ENCODE data around the gene PDZD2. TPM values are rescaled to one million over a fixed set of nuclear protein-coding genes. Genes with fewer than 3 reads are reported as not detected.

The PDZD2 gene
- total RNA-seq, 2 donors from 2014 or later: 6.6 to 14.6 TPM

- H3K9me3 Mint-ChIP-seq: peaks cover 2% of the 10 kb centered on the region
- Histone ChIP-seq H3K9ac (ENCODE audit: extremely low read depth, low read length, poor library complexity, severe bottlenecking) (no peak overlapping the region), H3K4me1 (ENCODE audit: control insufficient read depth, insufficient read depth, low read length) (peaks cover 2% of the 10 kb centered on the region), H3K27me3 (ENCODE audit: control insufficient read depth, insufficient read depth, low read length, poor library complexity, severe bottlenecking) (no peaks in the 10 kb centered on the region), H3K27ac (ENCODE audit: low read depth, low read length) (no peak overlapping the region), H3K36me3 (ENCODE audit: control insufficient read depth, insufficient read depth, low read length) (no peaks in the 10 kb centered on the region), H3K9me3 (ENCODE audit: control insufficient read depth, low read length) (peaks cover 4% of the 10 kb centered on the region), H3K4me3 (ENCODE audit: low read length) (no peak overlapping the region)
- H3K4me1 Mint-ChIP-seq: peaks cover 4% of the 10 kb centered on the region
- TF ChIP-seq, protein P1, sequence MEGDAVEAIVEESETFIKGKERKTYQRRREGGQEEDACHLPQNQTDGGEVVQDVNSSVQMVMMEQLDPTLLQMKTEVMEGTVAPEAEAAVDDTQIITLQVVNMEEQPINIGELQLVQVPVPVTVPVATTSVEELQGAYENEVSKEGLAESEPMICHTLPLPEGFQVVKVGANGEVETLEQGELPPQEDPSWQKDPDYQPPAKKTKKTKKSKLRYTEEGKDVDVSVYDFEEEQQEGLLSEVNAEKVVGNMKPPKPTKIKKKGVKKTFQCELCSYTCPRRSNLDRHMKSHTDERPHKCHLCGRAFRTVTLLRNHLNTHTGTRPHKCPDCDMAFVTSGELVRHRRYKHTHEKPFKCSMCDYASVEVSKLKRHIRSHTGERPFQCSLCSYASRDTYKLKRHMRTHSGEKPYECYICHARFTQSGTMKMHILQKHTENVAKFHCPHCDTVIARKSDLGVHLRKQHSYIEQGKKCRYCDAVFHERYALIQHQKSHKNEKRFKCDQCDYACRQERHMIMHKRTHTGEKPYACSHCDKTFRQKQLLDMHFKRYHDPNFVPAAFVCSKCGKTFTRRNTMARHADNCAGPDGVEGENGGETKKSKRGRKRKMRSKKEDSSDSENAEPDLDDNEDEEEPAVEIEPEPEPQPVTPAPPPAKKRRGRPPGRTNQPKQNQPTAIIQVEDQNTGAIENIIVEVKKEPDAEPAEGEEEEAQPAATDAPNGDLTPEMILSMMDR (conservative IDR thresholded peaks at IDR 0.05): no peak
- peaks cover 6% of the 10 kb centered on the region for H3K36me3 Mint-ChIP-seq (ENCODE audit: low read depth)
- no peak overlapping the region for H3K27ac Mint-ChIP-seq
- no peak overlapping the region for H3K4me3 Mint-ChIP-seq
- WGBS, 2 experiments (ENCODE audit: insufficient coverage in 1 of 2, insufficient read length in 1 of 2): 100% methylated on average over 2 of the region's 2 CpGs; no CpG with 5 or more reads in 1 of the 2 experiments
- no peak for DNase-seq
- no peaks in the 10 kb centered on the region for H3K27me3 Mint-ChIP-seq (ENCODE audit: insufficient read depth)
Measured at GRCh38 chr5:31982621-31983020, 343.7 kb downstream of the PDZD2 start.

- Mint-ChIP-seq H3K27me3 (ENCODE audit: insufficient read depth) (no peaks in the 10 kb centered on the region), H3K36me3 (ENCODE audit: low read depth) (peaks cover 13% of the 10 kb centered on the region)
Measured at GRCh38 chr5:31983851-31984250, 344.9 kb downstream of the PDZD2 start.

GRCh38 chr5:31984691-31985090 is 345.8 kb downstream of the PDZD2 start:
- Histone ChIP-seq H3K4me3 (ENCODE audit: low read length) (no peak overlapping the region), H3K27me3 (ENCODE audit: control insufficient read depth, insufficient read depth, low read length, poor library complexity, severe bottlenecking) (no peaks in the 10 kb centered on the region), H3K9me3 (ENCODE audit: control insufficient read depth, low read length) (peaks cover 4% of the 10 kb centered on the region), H3K4me1 (ENCODE audit: control insufficient read depth, insufficient read depth, low read length) (peaks cover 2% of the 10 kb centered on the region), H3K9ac (ENCODE audit: extremely low read depth, low read length, poor library complexity, severe bottlenecking) (no peak overlapping the region), H3K27ac (ENCODE audit: low read depth, low read length) (no peak overlapping the region), H3K36me3 (ENCODE audit: control insufficient read depth, insufficient read depth, low read length) (no peaks in the 10 kb centered on the region)
- Mint-ChIP-seq H3K27me3 (ENCODE audit: insufficient read depth) (no peaks in the 10 kb centered on the region), H3K4me1 (peaks cover 6% of the 10 kb centered on the region), H3K36me3 (ENCODE audit: low read depth) (peaks cover 13% of the 10 kb centered on the region), H3K9me3 (peaks cover 6% of the 10 kb centered on the region), H3K27ac (no peak overlapping the region), H3K4me3 (no peak overlapping the region)
- whole genome bisulfite sequencing, 2 experiments (ENCODE audit: insufficient coverage in 1 of 2, insufficient read length in 1 of 2): 4% methylated on average over 1 of the region's 1 CpG; no CpG with 5 or more reads in 1 of the 2 experiments
- TF ChIP-seq, protein P1 (conservative IDR thresholded peaks at IDR 0.05): no peak
- DNase-seq: no peak

More at GRCh38 chr5:31983851-31984250, 344.9 kb downstream of the PDZD2 start:
- no peak for DNase-seq
- peaks cover 6% of the 10 kb centered on the region for H3K9me3 Mint-ChIP-seq
- no peak overlapping the region for H3K4me3 Mint-ChIP-seq
- no peaks in the 10 kb centered on the region for H3K36me3 ChIP-seq (ENCODE audit: control insufficient read depth, insufficient read depth, low read length)
- no peak overlapping the region for H3K9ac ChIP-seq (ENCODE audit: extremely low read depth, low read length, poor library complexity, severe bottlenecking)
- H3K4me1 ChIP-seq (ENCODE audit: control insufficient read depth, insufficient read depth, low read length): peaks cover 2% of the 10 kb centered on the region
- H3K27me3 ChIP-seq (ENCODE audit: control insufficient read depth, insufficient read depth, low read length, poor library complexity, severe bottlenecking): no peaks in the 10 kb centered on the region
- H3K27ac ChIP-seq (ENCODE audit: low read depth, low read length): no peak overlapping the region
- no peak overlapping the region for H3K4me3 ChIP-seq (ENCODE audit: low read length)
- WGBS, 2 experiments (ENCODE audit: insufficient coverage in 1 of 2, insufficient read length in 1 of 2): 92 to 100% methylated on average over 3 to 4 of the region's 4 CpGs
- H3K4me1 Mint-ChIP-seq: peaks cover 4% of the 10 kb centered on the region
- H3K9me3 ChIP-seq (ENCODE audit: control insufficient read depth, low read length): peaks cover 4% of the 10 kb centered on the region
- H3K27ac Mint-ChIP-seq: no peak overlapping the region
- TF ChIP-seq, protein P1 (conservative IDR thresholded peaks at IDR 0.05): no peak
